GM12875 (cell line): ENCODE data around the gene TMEFF1.
"Not testable (repeated sequence)": the region's sequence is repeated elsewhere in the genome, so short reads cannot be mapped to it uniquely, and the experiment has no call there.

Source experiments
- H3K4me3 ChIP-seq: one replicate; pipeline ENCODE4 v1.5.1; 2011; ENCODE audit warnings: low read depth, low read length, control low read depth
- TF ChIP-seq, protein P1 (sequence below): IDR thresholded peaks from 2 replicates; pipeline ENCODE4 v1.5.1; 2011; ENCODE audit warnings: low read depth, mild to moderate bottlenecking, control low read depth, inconsistent platforms, low read length, moderate library complexity, borderline replicate concordance; ENCODE audit not compliant: insufficient read depth

Gene TMEFF1

DNA sequence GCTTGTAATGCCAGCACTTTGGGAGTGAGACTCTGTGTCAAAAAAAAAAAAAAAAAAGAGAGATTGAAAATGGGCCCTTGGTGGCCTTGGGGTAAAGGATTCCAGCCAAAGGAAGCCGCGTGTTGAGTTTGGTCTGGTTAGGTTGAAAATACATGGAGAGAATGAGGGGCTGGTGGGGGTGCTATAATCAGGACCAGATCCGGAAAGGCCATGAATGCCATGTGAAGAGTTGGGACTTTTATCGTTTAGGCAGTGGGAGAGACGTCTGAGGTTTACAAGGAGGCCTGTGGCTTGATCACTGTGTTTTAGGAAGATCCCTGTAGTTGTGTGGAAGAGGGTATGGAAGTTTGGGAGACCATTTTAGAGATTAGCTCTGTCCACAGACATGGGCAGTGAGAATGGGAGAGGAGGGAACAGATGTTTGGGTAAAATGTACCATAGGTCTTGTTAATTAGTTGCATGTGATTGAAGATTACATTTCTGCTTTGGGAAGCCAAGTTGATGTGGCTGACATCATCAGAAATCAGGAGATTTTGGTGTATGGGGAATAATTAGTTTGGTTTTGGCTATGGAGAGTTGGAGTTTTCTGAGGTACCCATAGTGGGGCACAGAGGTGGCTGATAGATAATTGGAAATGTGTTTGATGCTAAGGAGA is 42.5 kb upstream of the TMEFF1 start:
- H3K4me3 ChIP-seq: no peak overlapping the region
- TF ChIP-seq, protein P1, sequence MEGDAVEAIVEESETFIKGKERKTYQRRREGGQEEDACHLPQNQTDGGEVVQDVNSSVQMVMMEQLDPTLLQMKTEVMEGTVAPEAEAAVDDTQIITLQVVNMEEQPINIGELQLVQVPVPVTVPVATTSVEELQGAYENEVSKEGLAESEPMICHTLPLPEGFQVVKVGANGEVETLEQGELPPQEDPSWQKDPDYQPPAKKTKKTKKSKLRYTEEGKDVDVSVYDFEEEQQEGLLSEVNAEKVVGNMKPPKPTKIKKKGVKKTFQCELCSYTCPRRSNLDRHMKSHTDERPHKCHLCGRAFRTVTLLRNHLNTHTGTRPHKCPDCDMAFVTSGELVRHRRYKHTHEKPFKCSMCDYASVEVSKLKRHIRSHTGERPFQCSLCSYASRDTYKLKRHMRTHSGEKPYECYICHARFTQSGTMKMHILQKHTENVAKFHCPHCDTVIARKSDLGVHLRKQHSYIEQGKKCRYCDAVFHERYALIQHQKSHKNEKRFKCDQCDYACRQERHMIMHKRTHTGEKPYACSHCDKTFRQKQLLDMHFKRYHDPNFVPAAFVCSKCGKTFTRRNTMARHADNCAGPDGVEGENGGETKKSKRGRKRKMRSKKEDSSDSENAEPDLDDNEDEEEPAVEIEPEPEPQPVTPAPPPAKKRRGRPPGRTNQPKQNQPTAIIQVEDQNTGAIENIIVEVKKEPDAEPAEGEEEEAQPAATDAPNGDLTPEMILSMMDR: no peak

DNA sequence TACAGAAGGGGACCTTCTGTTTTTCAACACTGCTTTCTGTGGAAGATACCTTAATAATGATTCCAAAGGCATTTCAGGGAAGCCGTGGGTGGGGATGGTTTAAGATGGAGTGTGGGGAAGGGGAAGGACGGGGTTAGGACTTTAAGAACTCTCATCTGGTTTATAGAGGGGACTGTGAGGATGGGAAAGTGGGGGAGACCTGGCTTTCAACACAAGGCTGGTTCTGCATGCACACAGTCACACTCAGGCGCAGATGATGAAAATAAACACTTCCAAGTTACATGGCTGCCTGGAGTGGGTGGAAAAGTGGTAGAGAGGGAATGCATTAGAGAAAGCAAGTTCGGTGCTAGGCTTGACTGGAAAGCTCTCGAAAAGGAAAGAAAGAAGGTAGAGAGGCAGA is 41.1 kb upstream of the TMEFF1 start:
- no peak overlapping the region for H3K4me3 ChIP-seq
- TF ChIP-seq, protein P1: no peak

DNA sequence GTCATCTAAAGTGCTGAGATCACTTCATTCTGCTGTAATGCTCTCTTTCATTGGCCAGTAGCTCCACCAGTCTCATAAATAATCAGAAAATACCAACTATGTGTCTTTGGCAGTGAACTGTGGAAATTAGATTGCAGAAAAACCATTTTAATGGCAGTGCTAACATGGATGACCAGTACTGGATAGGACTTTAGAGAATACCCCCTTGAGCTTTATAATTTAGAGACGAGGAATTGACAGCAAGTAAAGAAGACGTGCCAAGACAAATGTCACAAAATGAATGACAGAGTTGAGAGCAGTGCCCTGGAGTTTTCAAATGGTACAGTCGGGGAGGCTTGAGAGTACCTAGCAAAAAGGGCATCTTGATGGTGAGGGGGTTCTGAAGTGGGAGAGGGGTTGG is 40.2 kb upstream of the TMEFF1 start:
- TF ChIP-seq, protein P1: no peak
- no peak overlapping the region for H3K4me3 ChIP-seq

DNA sequence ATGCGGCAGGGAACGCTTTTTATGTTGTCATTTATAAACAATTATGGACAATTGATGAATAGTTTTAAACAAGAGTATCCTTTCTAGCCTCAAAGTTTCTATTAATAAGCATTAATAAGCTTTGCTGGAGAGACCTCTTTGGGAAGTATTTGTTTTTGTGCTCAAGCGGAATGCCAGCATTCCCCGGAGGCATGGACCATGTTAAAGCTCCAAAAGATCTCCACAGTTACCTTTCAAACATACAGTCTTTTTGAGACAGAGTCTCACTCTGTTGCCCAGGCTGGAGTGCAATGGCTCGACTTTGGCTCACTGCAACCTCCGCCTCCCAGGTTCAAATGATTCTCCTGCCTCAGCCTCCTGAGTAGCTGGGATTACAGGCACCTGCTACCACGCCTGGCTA is 36.4 kb upstream of the TMEFF1 start:
- TF ChIP-seq, protein P1: no peak

DNA sequence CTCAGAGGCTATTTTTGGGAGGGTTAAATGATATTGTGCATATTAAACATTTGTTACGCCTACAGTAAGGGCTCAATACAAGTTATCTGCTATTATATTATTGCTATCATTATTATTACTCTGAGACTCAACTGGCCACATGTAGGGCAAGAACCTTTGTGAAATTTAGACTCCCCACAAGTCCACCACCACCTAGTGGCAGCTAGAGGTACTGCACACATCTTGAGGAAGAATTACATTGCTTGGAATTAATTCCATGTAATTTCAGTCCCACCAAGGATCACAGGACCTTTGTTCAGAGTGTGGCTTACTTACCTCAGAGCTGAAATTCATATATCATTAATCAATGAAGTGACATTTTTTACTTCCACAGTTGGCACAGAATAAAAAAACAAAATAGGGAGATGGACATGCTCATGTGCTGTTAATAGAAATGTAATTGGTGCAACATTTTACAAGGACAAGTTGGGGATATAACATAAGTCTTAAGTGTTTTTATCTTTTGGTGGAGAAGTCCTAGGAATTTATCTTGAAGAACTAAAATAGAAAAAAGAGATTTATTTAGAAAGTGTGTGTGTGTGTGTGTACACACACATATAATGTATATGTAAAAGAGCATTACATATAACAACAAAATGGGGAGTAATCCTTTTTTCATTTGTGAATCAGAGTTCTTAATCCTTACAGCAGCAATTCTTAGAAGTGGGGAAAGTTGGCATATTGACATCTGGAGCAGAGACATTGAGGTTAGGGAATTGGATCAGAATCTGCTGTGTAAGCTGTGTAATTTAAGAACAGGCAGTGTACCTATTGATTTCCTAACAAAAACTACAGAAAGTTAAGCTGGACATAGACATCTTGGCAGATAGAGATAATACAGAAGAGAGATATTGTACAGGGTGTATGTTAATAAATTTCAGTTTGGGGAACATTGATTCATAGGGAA is 34.8 kb upstream of the TMEFF1 start:
- no peak overlapping the region for H3K4me3 ChIP-seq

More for the DNA sequence above, 36.4 kb upstream of the TMEFF1 start:
- H3K4me3 ChIP-seq: no peak overlapping the region

DNA sequence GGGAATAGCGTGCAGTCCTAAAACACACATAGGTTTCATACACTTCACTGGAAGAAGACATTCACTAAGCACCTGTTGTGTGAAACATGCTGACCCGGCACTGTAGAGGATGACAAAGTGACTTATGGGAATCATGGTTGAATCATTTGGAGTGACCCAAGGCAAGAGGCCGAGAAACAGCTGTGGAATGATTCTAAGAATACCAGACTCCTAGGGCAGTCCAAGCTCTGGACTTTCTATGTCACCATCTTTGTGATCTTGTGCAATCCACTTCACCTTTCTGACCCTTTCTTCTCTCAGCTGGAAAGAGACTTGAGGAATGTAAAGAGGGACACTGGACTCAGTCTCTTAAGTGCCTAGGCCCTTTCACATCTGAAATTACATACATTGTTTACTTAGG is 32.9 kb upstream of the TMEFF1 start:
- no peak overlapping the region for H3K4me3 ChIP-seq
- TF ChIP-seq, protein P1: no peak

More for the DNA sequence above, 34.8 kb upstream of the TMEFF1 start:
- TF ChIP-seq, protein P1: peak; percentile 81

DNA sequence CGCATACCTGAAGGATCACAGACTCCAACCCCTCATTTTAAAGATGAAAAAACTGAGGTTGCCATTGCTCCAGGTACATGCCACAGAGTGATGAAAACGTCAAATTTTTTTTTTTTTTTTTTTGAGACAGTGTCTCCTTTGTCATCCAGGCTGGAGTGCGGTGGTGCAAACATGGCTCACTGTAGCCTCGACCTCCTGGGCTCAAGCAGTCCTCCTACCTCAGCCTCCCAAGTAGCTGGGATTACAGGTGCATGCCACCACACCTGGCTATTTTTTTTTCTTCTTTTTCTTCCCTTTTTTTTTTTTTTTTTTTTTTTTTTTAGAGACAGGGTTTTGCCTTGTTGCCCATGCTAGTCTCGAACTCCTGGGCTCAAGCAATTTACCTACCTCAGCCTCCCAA is 32.5 kb upstream of the TMEFF1 start:
- not testable (repeated sequence) for H3K4me3 ChIP-seq
